GM12875 (cell line): Measurements from ENCODE around the gene UBE2B.

ENCODE experiments used
- H3K4me3 ChIP-seq: one replicate; pipeline ENCODE4 v1.5.1; 2011; ENCODE audit warnings: low read depth, low read length, control low read depth
- CTCF ChIP-seq: IDR thresholded peaks from 2 replicates; pipeline ENCODE4 v1.5.1; 2011; ENCODE audit warnings: low read depth, mild to moderate bottlenecking, control low read depth, inconsistent platforms, low read length, moderate library complexity, borderline replicate concordance; ENCODE audit not compliant: insufficient read depth

UBE2B gene

GRCh38 chr5:134437847-134438581, 66.6 kb downstream of the UBE2B start:
- no peak for TF ChIP-seq CTCF

GRCh38 chr5:134438721-134439123, 67.4 kb downstream of the UBE2B start:
- no peak for TF ChIP-seq CTCF
- H3K4me3 ChIP-seq, result no peak overlapping the region

More at GRCh38 chr5:134437847-134438581, 66.6 kb downstream of the UBE2B start:
- H3K4me3 ChIP-seq, result no peak overlapping the region

- H3K4me3 ChIP-seq, result no peak overlapping the region
- TF ChIP-seq CTCF, result no peak
Measured at GRCh38 chr5:134439210-134439654, 67.9 kb downstream of the UBE2B start.

GRCh38 chr5:134440201-134440755, 68.9 kb downstream of the UBE2B start:
- no peak for TF ChIP-seq CTCF
- H3K4me3 ChIP-seq, result no peak overlapping the region
